GM19099 (cell line): ENCODE results near the gene GYPC.

Experiments used
- POLR2A ChIP-seq: IDR thresholded peaks from 3 replicates; pipeline ENCODE4 v1.6.1; 2011; ENCODE audit warnings: low read depth; ENCODE audit not compliant: insufficient read length; ENCODE audit errors: extremely low read depth

Gene GYPC

GRCh38 chr2:126646026-126646425 is 9.9 kb upstream of the GYPC start:
- TF ChIP-seq POLR2A: no peak

GRCh38 chr2:126649101-126649500 is 6.9 kb upstream of the GYPC start:
- no peak for TF ChIP-seq POLR2A

GRCh38 chr2:126650994-126651393 is 5.0 kb upstream of the GYPC start:
- no peak for TF ChIP-seq POLR2A

GRCh38 chr2:126652323-126652891 is 3.6 kb upstream of the GYPC start:
- TF ChIP-seq POLR2A: no peak

- no peak for TF ChIP-seq POLR2A
These were observed 2.8 kb upstream of the GYPC start for GRCh38 chr2:126653109-126653508.

- TF ChIP-seq POLR2A: no peak
These were observed 2.2 kb upstream of the GYPC start for GRCh38 chr2:126653761-126654160.

- no peak for TF ChIP-seq POLR2A
These were observed 907 bp upstream of the GYPC start for GRCh38 chr2:126655051-126655450.

- peak; percentile 57 for TF ChIP-seq POLR2A
These were observed 631 bp downstream of the GYPC start for GRCh38 chr2:126656431-126657147.

- TF ChIP-seq POLR2A: no peak
These were observed 1.2 kb downstream of the GYPC start for GRCh38 chr2:126657148-126657635.

GRCh38 chr2:126657636-126658318 is 1.8 kb downstream of the GYPC start:
- peak; percentile 57 for TF ChIP-seq POLR2A

GRCh38 chr2:126658319-126658904 is 2.5 kb downstream of the GYPC start:
- no peak for TF ChIP-seq POLR2A

- peak; percentile 55 for TF ChIP-seq POLR2A
These were observed 3.1 kb downstream of the GYPC start for GRCh38 chr2:126658905-126659561.

- no peak for TF ChIP-seq POLR2A
These were observed 3.9 kb downstream of the GYPC start for GRCh38 chr2:126659562-126660467.

- TF ChIP-seq POLR2A: no peak
These were observed 5.0 kb downstream of the GYPC start for GRCh38 chr2:126660971-126661370.
